ENCODE results near the gene NUDT8.

GRCh38 chr11:67663532-67664212 lies 33.9 kb upstream of the NUDT8 start:
- TF ChIP-seq, protein P1, sequence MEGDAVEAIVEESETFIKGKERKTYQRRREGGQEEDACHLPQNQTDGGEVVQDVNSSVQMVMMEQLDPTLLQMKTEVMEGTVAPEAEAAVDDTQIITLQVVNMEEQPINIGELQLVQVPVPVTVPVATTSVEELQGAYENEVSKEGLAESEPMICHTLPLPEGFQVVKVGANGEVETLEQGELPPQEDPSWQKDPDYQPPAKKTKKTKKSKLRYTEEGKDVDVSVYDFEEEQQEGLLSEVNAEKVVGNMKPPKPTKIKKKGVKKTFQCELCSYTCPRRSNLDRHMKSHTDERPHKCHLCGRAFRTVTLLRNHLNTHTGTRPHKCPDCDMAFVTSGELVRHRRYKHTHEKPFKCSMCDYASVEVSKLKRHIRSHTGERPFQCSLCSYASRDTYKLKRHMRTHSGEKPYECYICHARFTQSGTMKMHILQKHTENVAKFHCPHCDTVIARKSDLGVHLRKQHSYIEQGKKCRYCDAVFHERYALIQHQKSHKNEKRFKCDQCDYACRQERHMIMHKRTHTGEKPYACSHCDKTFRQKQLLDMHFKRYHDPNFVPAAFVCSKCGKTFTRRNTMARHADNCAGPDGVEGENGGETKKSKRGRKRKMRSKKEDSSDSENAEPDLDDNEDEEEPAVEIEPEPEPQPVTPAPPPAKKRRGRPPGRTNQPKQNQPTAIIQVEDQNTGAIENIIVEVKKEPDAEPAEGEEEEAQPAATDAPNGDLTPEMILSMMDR (conservative IDR thresholded peaks at IDR 0.05) = no peak
- no peak for TF ChIP-seq EZH2 (IDR thresholded peaks at IDR 0.05; ENCODE audit: low read depth)

Data from PC-9 (cell line).